GM19099 (cell line): ENCODE data around the gene SUPT6H.
A peak's percentile ranks its signal among the peaks of the same experiment; 100 is the strongest.

Source experiments
- POLR2A ChIP-seq: IDR thresholded peaks from 3 replicates; pipeline ENCODE4 v1.6.1; 2011; ENCODE audit warnings: low read depth; ENCODE audit not compliant: insufficient read length; ENCODE audit errors: extremely low read depth

SUPT6H gene

DNA sequence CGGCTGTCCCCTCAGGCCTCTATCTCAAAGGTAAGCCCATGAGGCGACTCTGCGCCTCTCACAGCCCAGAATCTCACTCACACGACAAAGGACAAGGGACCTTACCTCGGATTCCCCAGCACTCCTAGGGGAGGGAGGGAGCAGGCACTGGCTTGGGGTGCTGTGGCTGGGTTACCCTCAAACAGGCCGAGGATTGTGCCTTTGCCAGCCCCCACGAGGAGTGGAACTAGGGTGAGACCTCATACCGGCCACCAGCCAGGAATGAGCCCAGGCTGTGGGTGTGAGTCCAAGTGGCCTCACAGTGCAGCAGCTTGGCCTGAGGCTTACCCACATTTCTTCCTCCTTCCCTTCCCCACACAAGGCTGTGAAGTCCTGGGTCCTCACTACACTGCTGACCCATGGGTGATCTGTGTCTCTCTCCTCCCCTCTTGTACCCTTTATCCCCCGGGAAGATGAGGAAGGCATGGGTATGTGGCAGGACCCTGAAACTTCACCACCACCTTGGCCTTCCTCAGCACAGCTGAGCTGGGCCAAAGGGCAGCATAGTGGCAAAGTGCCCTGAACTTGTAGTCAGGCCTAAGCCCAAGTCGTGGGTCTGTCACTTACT, 43.8 kb downstream of the SUPT6H start:
- no peak for TF ChIP-seq POLR2A

DNA sequence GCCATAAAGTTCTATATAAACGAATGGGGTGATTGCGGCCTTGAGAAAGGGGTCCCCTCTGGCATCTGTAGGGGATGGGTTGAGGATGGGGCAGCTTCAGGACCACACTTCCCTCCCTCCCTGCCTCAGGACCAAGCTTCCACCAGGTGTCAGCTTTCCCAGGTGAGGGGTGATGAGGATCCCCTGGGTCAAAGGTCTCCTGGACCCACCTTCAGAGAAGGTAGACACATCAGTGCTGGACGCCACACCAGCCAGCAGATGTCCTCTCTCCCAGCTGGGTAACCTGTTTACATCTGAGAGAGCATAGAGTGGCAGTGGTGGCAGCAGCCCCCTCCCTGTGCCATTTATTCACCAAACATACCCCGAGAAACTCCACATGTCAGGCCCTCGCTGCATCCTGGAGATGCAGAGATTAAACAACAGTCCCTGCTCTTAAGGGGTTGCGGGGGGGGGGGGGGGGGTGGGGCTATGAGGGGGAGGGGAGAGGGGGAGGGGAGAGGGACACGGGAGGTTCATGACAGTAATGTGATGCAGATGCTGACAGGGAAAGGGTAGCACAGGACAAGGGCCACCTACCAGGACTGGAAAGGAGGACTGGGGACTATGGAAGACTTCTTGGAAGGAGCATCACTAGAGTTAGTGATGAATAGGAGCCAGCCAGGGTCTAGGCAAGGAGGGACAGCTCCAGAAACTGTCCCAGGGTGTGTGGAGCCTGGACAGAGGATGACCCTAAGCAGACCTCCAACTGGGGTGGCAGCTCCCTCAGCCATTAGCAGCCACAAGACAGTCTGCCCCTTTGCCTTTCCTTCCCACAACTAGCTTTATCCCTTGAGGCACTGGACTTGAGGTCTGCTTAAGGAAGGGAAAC, 44.7 kb downstream of the SUPT6H start:
- TF ChIP-seq POLR2A = no peak

DNA sequence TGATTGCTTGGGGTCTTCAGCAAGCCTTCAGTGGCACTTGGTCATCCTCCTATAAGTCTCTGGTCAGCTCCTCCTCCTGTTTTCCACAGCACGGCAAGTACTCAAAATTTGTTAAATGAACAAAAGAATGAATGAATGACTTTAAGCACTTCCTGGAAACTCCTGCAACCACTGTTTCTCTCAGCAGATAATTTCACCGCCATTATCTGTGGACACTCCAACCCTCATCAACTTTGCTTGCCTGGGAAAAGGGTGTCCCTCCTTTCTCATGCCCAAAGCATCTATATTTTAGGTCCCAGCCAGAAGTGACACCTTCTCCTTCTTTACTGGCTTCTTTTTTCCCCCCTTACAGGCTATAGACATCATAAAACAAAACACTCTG, 45.3 kb downstream of the SUPT6H start:
- TF ChIP-seq POLR2A = no peak

- peak; percentile 65 for TF ChIP-seq POLR2A
Observed at GRCh38 chr17:28710861-28711722, 49.1 kb downstream of the SUPT6H start.

DNA sequence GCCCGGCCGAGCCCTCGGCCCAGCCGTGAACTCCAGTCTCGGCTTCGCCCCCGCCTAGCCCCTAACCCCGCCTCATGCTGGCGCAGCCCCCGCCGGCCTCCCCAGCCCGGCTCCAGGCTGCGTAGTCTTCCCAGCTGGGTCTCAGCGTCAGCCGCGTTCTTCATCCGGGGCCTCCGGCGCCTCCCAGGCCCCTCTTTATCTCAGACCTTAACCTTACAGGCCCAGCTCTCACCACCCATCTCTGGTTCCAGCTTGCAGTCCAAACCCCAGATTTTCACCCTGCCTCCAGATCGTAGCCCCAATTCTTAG, 49.7 kb downstream of the SUPT6H start, which contains the start of gene PROCA1:
PROCA1 (minus strand) TSS at position 166 of the 309 bp plus-strand sequence. CDS start 228 bp downstream, outside the sequence.
- TF ChIP-seq POLR2A = no peak

GRCh38 chr17:28712032-28712704, 50.2 kb downstream of the SUPT6H start:
- TF ChIP-seq POLR2A = no peak

DNA sequence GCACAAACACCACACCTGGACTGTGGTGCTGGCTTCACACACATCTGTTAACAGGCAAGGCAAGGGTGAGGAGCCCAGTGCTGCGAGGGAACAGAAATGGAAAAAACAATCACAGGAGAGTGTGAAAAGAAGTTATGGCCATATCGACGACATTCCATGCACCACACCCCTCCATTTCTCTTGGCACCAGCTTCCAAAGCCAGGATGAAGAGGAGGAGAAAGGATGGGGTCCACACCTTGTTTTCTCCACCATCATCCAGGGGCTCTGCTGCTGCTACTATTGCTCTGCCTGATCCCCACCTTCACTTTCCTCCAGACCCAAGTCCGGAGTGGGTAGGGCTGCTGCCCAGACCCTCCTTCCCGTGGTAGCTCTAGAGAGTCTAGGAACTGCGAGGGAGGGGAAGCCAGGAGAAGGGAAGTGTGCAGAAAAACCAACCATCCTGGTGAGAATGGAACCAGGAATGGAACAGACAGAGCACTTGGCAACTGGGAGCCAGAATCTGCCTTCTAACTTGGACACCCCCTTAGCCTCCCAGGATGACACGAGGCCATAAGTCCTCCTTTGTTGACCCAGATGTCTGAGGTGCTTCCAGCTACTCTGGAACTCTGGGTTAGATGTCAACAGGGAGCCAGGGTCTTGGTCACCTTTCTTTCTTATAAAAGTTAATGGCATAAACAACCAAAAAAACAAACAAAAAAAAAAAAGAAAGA, 50.9 kb downstream of the SUPT6H start:
- TF ChIP-seq POLR2A = no peak

- TF ChIP-seq POLR2A = no peak
Observed at GRCh38 chr17:28714281-28714680, 52.3 kb downstream of the SUPT6H start.

DNA sequence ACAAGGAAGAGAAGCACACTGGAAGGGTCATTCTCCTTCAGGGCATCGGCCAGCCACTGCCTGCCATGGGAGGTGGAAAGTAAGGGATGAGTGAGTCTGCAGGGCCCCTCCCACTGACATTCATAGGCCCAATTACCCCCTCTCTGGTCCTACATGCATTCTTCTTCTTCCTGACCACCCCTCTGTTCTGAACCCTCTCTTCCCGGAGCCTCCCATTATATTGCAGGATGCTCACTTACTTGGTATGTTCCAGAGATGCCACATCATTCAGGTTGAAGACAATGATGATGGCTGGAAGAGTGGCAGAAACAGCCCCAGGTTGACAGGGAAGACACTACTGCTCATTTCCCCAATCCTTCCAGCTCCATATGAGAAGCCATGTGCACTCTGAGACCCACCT, 53.2 kb downstream of the SUPT6H start:
- no peak for TF ChIP-seq POLR2A

DNA sequence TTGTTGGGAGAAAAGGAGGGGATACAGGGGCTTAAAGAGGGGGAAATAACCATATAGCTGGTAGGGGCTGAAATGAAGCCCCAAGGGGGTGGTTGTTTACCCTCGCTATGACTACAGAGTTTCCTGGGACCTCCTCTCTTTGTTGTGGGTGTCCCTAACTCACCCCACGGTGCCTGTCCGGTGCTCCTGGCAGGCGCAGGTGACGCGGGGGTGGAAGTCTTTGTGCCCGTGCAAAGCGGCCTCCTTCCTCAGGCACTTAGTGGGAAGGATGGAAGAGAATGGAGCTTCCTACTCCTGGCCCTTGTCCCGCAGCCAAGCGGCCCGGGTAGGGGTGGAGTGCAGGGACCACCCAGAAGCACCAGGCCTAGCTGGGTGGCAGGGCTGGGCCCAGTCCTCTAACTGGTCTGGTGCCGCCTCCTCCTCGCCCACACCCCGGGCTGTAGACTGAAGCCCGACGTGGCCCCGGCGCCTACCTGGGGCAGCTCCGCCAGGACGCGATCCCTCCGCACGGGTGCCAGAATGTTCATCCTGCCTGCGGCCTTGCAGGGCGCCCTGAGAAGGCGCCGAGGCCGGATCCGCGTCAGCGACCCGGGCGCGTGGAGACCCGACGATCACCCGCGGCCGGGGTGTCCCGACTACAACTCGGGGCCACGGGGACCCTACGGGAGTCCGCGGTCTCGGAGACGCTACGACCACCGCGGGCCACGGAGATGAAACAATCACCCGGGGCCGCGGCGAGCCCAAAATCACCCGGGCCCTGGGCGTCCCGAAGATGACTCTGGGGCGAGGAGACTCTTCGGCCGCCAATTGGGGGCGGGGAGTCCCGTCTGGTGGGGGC, 55.0 kb downstream of the SUPT6H start:
- no peak for TF ChIP-seq POLR2A

- TF ChIP-seq POLR2A = no peak
Observed at GRCh38 chr17:28717578-28718332, 55.8 kb downstream of the SUPT6H start, which contains the start of gene RAB34. TSS of gene RAB34 (minus strand) at chr17:28717868. CDS start at chr17:28717266, 602 bp downstream.

DNA sequence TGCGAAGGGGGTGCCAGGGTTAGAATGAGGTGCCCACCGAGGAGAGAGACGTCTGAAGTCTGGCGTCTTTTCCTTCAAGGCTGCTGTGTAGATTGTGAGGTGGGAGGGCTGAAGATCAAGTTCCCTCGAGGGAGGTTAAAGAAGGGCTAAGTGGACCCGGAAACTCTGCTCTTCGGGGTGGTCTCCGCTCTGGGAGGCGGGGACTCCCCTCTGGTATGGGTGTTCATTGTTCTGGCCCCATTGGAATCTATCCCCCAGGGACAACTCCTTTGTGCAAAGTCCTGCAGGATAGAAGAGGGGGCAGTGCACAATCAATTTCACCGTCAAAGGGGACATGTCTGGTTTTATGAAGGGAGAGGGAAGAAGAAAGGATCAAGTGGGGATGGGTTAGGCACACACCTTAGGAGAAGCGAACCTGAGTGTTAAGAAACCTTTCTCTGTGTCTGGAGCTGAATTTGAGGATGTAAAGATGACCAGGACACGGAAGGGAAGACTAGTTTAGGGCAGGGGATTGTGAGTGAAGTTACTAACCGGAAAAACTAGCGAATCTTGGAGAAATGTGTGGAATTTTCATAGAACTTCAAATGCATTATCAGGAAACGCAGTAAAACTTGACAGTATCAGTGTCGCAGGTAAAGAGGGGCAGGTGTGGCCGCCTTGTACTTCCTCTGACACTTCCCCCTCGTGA, 56.5 kb downstream of the SUPT6H start:
- no peak for TF ChIP-seq POLR2A
